A549 treated with DMSO at 1 μM for 4 hours (cell line): ENCODE results near the gene RHBDD3. TPM values are rescaled to one million over a fixed set of nuclear protein-coding genes. Genes with fewer than 3 reads are reported as not detected.

Experiments
- total RNA-seq: library from RNA; stranded (reverse); fragments of 200-300 nt; extraction: Qiagen RNA extraction; gene quantifications from 5 replicates; pipeline ENCODE4 v1.2.3, GENCODE V29; 2022; ENCODE audit warnings: low read depth

The RHBDD3 gene
- 22.0 to 33.6 TPM (median 28.0 TPM) in 5 replicates for total RNA-seq

DNA sequence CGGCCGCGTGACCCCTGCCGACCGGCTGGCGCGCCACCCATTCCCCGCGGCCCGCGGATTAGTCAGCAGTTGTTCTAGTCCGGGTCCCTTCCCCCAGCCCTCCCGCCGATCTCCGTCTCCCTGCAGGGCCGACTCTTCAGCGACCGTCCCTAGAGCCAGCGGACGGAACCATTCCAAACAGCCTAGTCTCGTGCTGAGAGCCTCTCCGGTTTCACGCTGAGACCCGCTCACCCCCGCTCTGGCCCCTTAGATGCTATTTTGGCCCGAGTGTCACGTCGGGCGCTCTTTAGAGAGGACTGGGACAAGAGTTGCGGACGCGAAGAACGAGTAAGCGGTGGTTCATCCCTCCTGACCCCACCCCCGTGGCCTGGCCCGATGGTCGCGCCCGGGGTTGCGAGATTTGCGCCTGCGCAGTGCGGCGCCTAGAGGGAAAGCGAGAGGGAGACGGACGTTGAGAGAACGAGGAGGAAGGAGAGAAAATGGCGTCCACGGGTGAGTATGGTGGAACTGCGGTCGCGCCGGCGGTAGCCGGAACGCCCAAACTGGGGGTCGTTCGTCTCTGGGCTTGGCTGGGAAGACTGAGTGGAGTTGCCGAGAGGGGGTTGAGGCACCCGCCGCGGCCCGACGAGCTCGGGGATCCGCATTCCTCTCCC is at the start of gene RHBDD3, which contains the start of gene EWSR1:
RHBDD3 (minus strand) TSS at position 124 of the 653 bp plus-strand sequence. CDS start 2,355 bp downstream, outside the sequence.
EWSR1 (plus strand) TSS at position 411 of the 653 bp plus-strand sequence; CDS start at position 480, 69 bp downstream.

DNA sequence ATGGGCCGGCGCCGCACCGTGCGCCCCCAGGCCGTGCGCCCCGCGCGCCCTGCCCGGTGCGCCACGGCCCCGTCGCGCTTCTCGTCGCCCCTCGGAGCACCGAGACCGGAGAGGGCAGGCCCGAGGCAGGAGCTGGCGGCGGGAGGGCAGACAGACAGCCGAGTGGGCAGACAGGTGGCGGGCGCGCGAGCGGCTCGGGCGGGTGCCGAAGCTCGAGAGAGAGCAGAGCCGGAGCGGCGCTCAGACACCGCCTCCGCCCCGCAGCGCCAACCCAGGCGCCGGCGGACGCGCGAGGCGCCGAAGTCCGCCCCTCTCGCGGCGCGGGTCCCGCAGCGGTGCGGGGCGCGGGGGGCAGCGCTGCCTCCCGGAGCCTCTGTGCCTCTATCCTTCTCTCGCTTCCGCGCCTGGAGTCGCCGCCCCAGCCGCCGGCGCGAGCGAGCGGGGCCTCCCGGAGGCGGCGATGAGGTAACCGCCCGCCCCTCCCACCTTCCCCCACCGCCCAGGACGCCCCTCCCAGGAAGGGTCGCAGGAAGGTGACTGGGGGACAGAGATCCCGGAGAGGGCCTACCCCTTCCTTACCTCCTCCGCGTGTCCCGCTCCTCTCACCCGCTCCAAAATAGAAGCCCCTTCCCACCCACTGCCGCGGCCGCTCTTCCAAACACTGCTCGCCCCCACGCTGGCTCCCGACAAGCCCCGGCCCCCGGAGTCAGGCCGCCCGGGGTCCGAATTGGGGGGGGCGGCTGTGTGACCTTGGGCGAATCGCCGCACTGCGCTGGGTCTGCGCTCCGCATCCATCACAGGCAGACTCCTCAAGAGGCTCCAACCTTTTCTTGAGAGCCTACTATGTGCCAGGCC is 47.7 kb upstream of the RHBDD3 start, which contains the start of gene RASL10A:
RASL10A (minus strand) TSS at position 412 of the 855 bp plus-strand sequence. CDS start 451 bp downstream, outside the sequence.

DNA sequence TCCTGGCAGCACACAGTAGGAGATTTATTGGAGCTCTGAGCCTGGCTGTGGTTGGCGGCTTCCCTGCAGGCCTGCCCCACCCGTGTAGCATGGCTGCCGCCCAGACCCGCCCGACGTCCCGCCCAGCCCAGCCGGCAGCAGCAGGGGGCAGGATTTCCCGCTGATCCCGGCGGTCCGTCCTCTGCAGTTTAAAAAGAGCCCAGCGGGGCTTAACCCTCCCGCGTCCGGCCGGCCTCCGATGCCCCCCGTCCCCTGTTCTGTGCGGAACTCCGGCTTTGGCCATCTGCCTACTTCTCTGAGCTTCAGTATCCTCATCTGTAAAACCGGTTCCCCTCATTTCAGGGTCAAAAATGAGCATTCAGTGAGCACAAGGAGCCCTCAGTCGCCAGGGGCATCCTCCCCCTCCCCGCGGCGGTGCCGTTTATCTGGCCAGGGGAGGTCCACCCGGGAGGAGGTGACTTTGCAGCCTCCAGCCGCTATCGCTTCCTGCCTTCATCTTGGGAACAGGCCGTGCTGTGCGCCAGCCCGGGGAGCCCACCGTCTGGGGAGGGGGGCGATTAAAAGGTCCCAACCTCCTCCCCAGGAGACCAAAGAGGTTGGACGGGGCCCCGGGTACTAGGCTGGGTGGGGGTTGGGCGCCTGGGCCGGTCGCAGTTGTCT is 38.5 kb upstream of the RHBDD3 start, which contains the start of gene GAS2L1:
GAS2L1 (plus strand) TSS at position 476 of the 660 bp plus-strand sequence. CDS start 1,456 bp downstream, outside the sequence.

Other genes starting within 250 kb of the RHBDD3 start
- not detected in 5 replicates for gene C22orf31, start 206.2 kb downstream of the RHBDD3 start, total RNA-seq
- 2.5 to 4.3 TPM (median 3.9 TPM) in 5 replicates for gene KREMEN1, start 194.9 kb downstream of the RHBDD3 start, total RNA-seq
- 0.28 to 0.33 TPM (median 0.31 TPM) in 5 replicates for gene EMID1, start 62.1 kb downstream of the RHBDD3 start, total RNA-seq
- 206 to 258 TPM (median 228 TPM) in 5 replicates for gene EWSR1, start 287 bp upstream of the RHBDD3 start, total RNA-seq
- 17.5 to 34.0 TPM (median 26.4 TPM) in 5 replicates for gene GAS2L1, start 38.7 kb upstream of the RHBDD3 start, total RNA-seq
- 0.10 to 0.46 TPM (median 0.28 TPM) in 4 of 5 replicates, not detected in the other for gene RASL10A, start 47.7 kb upstream of the RHBDD3 start, total RNA-seq
- 25.3 to 31.1 TPM (median 27.5 TPM) in 5 replicates for gene AP1B1, start 120.6 kb upstream of the RHBDD3 start, total RNA-seq
- not detected in 5 replicates for gene RFPL1, start 170.6 kb upstream of the RHBDD3 start, total RNA-seq
- gene NEFH, start 212.2 kb upstream of the RHBDD3 start, total RNA-seq: 0.05 to 0.13 TPM (median 0.06 TPM) in 5 replicates